Measurements from ENCODE around the gene TM9SF1. TPM values are rescaled to one million over a fixed set of nuclear protein-coding genes. Genes with fewer than 3 reads are reported as not detected.

Gene TM9SF1
- total RNA-seq, 3 donors from 2014 or later = 52.3 to 75.7 (median 71.1) TPM

DNA sequence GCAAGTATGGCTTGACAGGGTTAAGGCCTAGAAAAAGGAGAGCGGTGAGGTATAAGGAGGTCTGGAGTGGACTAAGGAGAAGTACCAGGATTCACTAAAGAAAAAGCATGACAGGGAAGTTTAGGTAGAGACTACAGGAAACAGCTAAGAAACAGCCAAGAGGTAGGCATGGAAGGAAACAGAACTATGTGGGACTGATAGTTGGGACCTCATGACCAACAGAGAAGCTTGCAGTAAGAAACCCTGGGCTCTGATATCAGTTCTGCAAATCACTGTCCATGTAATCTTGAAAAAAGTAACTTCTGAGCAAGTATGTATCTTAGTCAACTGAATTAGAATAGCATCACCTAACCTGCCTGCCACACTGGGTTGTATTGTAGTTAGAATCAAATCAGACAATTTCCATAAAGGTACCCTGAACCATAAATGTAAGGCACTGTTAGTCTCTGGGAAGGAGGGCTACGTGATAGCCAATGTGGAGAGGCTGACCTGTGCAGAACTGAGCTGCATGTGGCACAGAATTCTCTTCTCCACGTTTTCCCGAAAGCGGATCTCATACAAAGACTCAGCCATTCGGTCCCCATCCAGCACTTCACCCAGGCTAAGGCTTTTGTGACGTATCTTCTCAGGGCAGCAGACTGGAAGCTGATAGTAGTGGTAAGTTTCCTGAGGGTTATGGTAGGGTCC is 912 bp downstream of the TM9SF1 start:
- TF ChIP-seq CTCF (IDR thresholded peaks at IDR 0.05) (no peak), POLR2AphosphoS5 (IDR thresholded peaks at IDR 0.05) (no peak), POLR2A (IDR thresholded peaks at IDR 0.05) (no peak)
- no peak for DNase-seq (ENCODE audit: low spot score in 2 of 2)
- intact Hi-C loops (cut with DNase I; ENCODE audit: low total_unique reads) = no loop called here

DNA sequence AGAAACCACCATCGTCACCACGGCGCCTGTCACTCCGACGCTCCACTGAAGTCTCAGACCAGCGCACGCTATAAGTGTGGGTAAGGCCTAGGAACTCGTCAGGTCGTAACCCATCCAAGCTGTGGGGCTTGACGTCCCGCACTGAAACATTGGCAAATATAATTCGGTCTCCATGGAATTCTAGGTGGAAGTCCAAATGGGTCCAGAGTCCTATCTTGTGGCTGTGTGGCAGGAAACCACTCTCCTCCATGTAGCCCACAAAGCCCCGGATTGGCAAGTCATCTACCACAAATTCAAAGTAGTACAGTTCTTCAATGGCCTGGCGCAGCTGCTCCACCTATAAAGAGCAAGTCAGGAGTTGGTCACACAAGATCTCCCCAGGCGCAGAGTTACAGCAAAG is 2.3 kb downstream of the TM9SF1 start:
- H3K4me3 ChIP-seq = no peak overlapping the region
- H3K27ac ChIP-seq = no peak overlapping the region
- H3K27me3 ChIP-seq = no peaks in the 10 kb centered on the region
- no peaks in the 10 kb centered on the region for H3K36me3 ChIP-seq
- TF ChIP-seq POLR2A (IDR thresholded peaks at IDR 0.05) (no peak), CTCF (IDR thresholded peaks at IDR 0.05) (no peak)
- intact Hi-C loops (cut with DNase I; ENCODE audit: low total_unique reads) = no loop called here
- DNase-seq (ENCODE audit: low spot score in 2 of 2) = no peak
- no peaks in the 10 kb centered on the region for H3K9me3 ChIP-seq
- H3K4me1 ChIP-seq = peaks cover under 1 to 7% of the 10 kb centered on the region in 2 donors

More for the DNA sequence above, 912 bp downstream of the TM9SF1 start:
- Histone ChIP-seq H3K4me3 (peak overlapping the region; percentile 70 to 90 (median 72)), H3K27me3 (no peaks in the 10 kb centered on the region), H3K27ac (peak overlapping the region; percentile 99), H3K36me3 (no peaks in the 10 kb centered on the region), H3K4me1 (peaks cover 0 to 7% of the 10 kb centered on the region in 2 donors), H3K9me3 (no peaks in the 10 kb centered on the region)

GRCh38 chr14:24190416-24190815 is 4.8 kb downstream of the TM9SF1 start:
- Histone ChIP-seq H3K4me1 (peaks cover 5 to 8% of the 10 kb centered on the region in 2 donors), H3K27me3 (no peaks in the 10 kb centered on the region), H3K4me3 (no peak overlapping the region), H3K27ac (no peak overlapping the region), H3K36me3 (no peaks in the 10 kb centered on the region), H3K9me3 (no peaks in the 10 kb centered on the region)
- intact Hi-C loops (cut with DNase I; ENCODE audit: low total_unique reads) = no loop called here
- no peak for DNase-seq (ENCODE audit: low spot score in 2 of 2)
- TF ChIP-seq CTCF (IDR thresholded peaks at IDR 0.05) (no peak), POLR2A (IDR thresholded peaks at IDR 0.05) (no peak), POLR2AphosphoS5 (IDR thresholded peaks at IDR 0.05) (no peak)

- no peaks in the 10 kb centered on the region for H3K9me3 ChIP-seq
- peaks cover under 1% of the 10 kb centered on the region for H3K36me3 ChIP-seq
- TF ChIP-seq CTCF (IDR thresholded peaks at IDR 0.05) = no peak
- no peak for TF ChIP-seq POLR2AphosphoS5 (IDR thresholded peaks at IDR 0.05)
- TF ChIP-seq POLR2A (IDR thresholded peaks at IDR 0.05) = no peak
- no peak overlapping the region for H3K4me3 ChIP-seq
- H3K27me3 ChIP-seq = no peaks in the 10 kb centered on the region
- peaks cover 2 to 8% of the 10 kb centered on the region in 2 donors for H3K4me1 ChIP-seq
- DNase-seq (ENCODE audit: low spot score in 2 of 2) = no peak
- intact Hi-C loops (cut with DNase I; ENCODE audit: low total_unique reads) = no loop called here
- peak overlapping the region in 1 of 2 donors; percentile 63 for H3K27ac ChIP-seq
Observed at GRCh38 chr14:24189460-24189859, 5.8 kb downstream of the TM9SF1 start.

DNA sequence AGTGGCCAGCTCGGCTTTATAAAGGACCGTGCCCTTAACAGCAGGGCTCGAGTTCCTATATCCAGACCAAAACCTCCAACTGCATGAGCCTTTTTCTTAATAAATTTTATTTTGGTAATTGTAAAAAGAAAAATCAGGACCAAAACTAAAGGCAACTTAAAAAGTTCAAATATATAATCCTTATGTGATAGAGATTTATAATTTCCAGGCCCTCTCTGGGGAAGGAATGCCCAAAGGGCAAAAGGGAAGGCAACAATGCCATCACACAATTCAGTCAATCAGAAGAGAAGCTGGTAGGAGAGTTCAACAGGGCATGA is 6.2 kb downstream of the TM9SF1 start:
- no peaks in the 10 kb centered on the region for H3K27me3 ChIP-seq
- H3K9me3 ChIP-seq = no peaks in the 10 kb centered on the region
- no peak for DNase-seq (ENCODE audit: low spot score in 2 of 2)
- H3K4me1 ChIP-seq = peaks cover 0 to 8% of the 10 kb centered on the region in 2 donors
- peak overlapping the region in 1 of 2 donors; percentile 63 for H3K27ac ChIP-seq
- intact Hi-C loops (cut with DNase I; ENCODE audit: low total_unique reads) = no loop called here
- peaks cover 5% of the 10 kb centered on the region for H3K36me3 ChIP-seq
- no peak for TF ChIP-seq POLR2AphosphoS5 (IDR thresholded peaks at IDR 0.05)
- TF ChIP-seq POLR2A (IDR thresholded peaks at IDR 0.05) = no peak
- no peak for TF ChIP-seq CTCF (IDR thresholded peaks at IDR 0.05)
- H3K4me3 ChIP-seq = peak overlapping the region in 2 of 3 donors; percentile 76 to 79

Measured in breast epithelium (tissue), 4 donors.